GM12892 (cell line): ENCODE data around the gene CD300LG.
"Not testable (repeated sequence)": the region's sequence is repeated elsewhere in the genome, so short reads cannot be mapped to it uniquely, and the experiment has no call there.

Source experiments
- POLR2A ChIP-seq: IDR thresholded peaks from 2 replicates; pipeline ENCODE4 v1.6.1; 2011; ENCODE audit warnings: low read depth, low read length, control low read depth
- POLR2AphosphoS5 ChIP-seq: IDR thresholded peaks from 2 replicates; pipeline ENCODE4 v1.6.1; 2011; ENCODE audit warnings: low read depth, low read length, control low read depth
- TAF1 ChIP-seq: IDR thresholded peaks from 2 replicates; pipeline ENCODE4 v1.6.1; 2011; ENCODE audit warnings: low read depth, mild to moderate bottlenecking, control low read depth, low read length, borderline replicate concordance

DNA sequence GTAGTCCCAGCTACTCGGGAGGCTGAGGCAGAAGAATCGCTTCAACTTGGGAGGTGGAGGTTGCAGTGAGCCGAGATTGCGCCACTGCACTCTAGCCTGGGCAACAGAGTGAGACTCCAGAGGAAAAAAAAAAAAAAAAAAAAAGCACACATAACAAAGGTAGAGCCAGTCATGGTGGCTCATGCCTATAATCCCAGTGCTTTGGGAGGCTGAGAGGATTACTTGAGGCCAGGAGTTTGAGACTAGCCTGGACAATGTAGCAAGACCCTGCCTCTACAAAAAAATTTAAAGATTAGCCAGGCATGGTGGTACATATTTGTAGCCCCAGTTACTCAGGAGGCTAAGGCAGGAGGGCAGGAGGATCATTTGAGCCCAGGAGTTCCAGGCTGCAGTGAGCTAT lies 47.5 kb downstream of the CD300LG start:
- TF ChIP-seq POLR2A, POLR2AphosphoS5, TAF1: not testable (repeated sequence)
